ENCODE measurements around the gene VCL. TPM values are rescaled to one million over a fixed set of nuclear protein-coding genes. Genes with fewer than 3 reads are reported as not detected.

The VCL gene
- total RNA-seq, 1 experiment from 2014 or later, result 495 TPM

DNA sequence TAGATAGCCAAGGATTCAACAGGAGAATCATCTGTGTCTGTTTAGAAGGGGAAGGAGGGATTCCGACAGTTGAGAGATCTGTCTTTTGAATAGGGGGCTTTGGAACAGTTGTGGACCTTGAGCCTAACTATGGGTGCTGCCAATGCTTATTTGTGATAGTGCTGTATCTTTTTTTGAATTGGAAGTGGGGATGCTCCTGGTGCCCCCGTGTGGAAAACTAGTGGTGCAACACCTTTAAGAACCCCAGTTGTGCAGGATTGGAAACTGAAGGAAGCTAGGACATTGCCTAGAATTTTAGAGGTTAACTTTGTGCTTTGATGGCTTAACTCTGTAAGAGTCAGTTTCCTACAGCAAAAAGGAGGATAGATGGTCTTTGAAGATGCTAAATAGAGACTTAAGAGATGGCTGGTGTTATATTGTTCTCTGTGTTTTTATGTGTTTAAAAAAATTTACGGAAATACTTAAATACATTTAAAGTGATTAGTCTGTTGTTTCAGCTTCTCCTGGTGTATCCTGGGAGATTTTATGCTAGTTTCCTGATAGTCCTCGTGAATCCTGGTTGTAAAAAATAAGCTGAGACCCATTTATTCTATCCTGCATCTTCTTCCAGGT lies 83.4 kb downstream of the VCL start:
- Histone ChIP-seq H3K27ac (ENCODE audit: low read length) (no peak overlapping the region), H3K4me1 (ENCODE audit: control insufficient read depth, insufficient read depth, low read length) (peaks cover 42% of the 10 kb centered on the region), H3K9me3 (ENCODE audit: control insufficient read depth, insufficient read depth, low read depth, low read length) (no peaks in the 10 kb centered on the region), H3K27me3 (ENCODE audit: control insufficient read depth, insufficient read depth, low read length) (no peaks in the 10 kb centered on the region), H3K4me3 (ENCODE audit: low read depth in 2 of 2, low read length in 2 of 2) (no peak overlapping the region), H3K36me3 (ENCODE audit: control insufficient read depth, insufficient read depth, low read length) (peaks cover 51% of the 10 kb centered on the region)
- intact Hi-C loops (cut with micrococcal nuclease; ENCODE audit: unreplicated experiment) (loop anchor here (2.0 kb wide), 1 partner anchor 194 kb away; no protein-coding TSS in a partner anchor), in situ Hi-C loops (cut with HindIII; ENCODE audit: low pct_unique_long_range_greater_than_20kb, low sequenced_read_pairs) (no loop called here)
- no peak for TF ChIP-seq SIN3A (IDR thresholded peaks at IDR 0.05; ENCODE audit: borderline replicate concordance, insufficient read depth, low read depth, low read length)
- TF ChIP-seq, protein P1, sequence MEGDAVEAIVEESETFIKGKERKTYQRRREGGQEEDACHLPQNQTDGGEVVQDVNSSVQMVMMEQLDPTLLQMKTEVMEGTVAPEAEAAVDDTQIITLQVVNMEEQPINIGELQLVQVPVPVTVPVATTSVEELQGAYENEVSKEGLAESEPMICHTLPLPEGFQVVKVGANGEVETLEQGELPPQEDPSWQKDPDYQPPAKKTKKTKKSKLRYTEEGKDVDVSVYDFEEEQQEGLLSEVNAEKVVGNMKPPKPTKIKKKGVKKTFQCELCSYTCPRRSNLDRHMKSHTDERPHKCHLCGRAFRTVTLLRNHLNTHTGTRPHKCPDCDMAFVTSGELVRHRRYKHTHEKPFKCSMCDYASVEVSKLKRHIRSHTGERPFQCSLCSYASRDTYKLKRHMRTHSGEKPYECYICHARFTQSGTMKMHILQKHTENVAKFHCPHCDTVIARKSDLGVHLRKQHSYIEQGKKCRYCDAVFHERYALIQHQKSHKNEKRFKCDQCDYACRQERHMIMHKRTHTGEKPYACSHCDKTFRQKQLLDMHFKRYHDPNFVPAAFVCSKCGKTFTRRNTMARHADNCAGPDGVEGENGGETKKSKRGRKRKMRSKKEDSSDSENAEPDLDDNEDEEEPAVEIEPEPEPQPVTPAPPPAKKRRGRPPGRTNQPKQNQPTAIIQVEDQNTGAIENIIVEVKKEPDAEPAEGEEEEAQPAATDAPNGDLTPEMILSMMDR (IDR thresholded peaks at IDR 0.05), result peak; percentile 90
- ATAC-seq (peak; percentile 49), DNase-seq (ENCODE audit: low read depth, low spot score) (peak; percentile 57)
- ChIA-PET POLR2A (interaction anchor here (0.6 kb wide), 1 partner anchor 181 kb away, joined by 9 read pairs; no protein-coding TSS in a partner anchor), CTCF (interaction anchor here (0.5 to 2.4 kb wide), 5 partner anchors 47 to 195 kb away, joined by 3 to 13 read pairs (median 3); no protein-coding TSS in a partner anchor)
- no TSS peak for BruUV-seq (replicated peaks)

GRCh38 chr10:74081941-74082718 lies 84.2 kb downstream of the VCL start:
- ChIA-PET CTCF (interaction anchor here (0.5 to 2.4 kb wide), 4 partner anchors 48 to 196 kb away, joined by 3 to 13 read pairs (median 3); no protein-coding TSS in a partner anchor), POLR2A (interaction anchor here (0.6 kb wide), 1 partner anchor 182 kb away, joined by 9 read pairs; no protein-coding TSS in a partner anchor)
- no peak for TF ChIP-seq TCF7L2 (IDR thresholded peaks at IDR 0.05; ENCODE audit: low read depth, low read length)
- TF ChIP-seq POLR2AphosphoS5 (IDR thresholded peaks at IDR 0.05; ENCODE audit: low read depth, low read length), result no peak
- TF ChIP-seq, protein P1 (IDR thresholded peaks at IDR 0.05), result no peak
- TF ChIP-seq SIN3A (IDR thresholded peaks at IDR 0.05; ENCODE audit: borderline replicate concordance, insufficient read depth, low read depth, low read length), result no peak
- TF ChIP-seq REST (IDR thresholded peaks at IDR 0.05; ENCODE audit: insufficient read depth in 1 of 2, low read depth in 2 of 2, low read length in 1 of 2), result no peak
- Histone ChIP-seq H3K4me3 (ENCODE audit: low read depth in 2 of 2, low read length in 2 of 2) (no peak overlapping the region), H3K27ac (ENCODE audit: low read length) (no peak overlapping the region), H3K9me3 (ENCODE audit: control insufficient read depth, insufficient read depth, low read depth, low read length) (no peaks in the 10 kb centered on the region), H3K36me3 (ENCODE audit: control insufficient read depth, insufficient read depth, low read length) (peaks cover 54% of the 10 kb centered on the region), H3K27me3 (ENCODE audit: control insufficient read depth, insufficient read depth, low read length) (no peaks in the 10 kb centered on the region), H3K4me1 (ENCODE audit: control insufficient read depth, insufficient read depth, low read length) (peaks cover 38% of the 10 kb centered on the region)
- DNase-seq (ENCODE audit: low read depth, low spot score) (no peak), ATAC-seq (no peak)
- BruUV-seq (replicated peaks), result no TSS peak
- intact Hi-C loops (cut with micrococcal nuclease; ENCODE audit: unreplicated experiment), result loop anchor here (2.0 kb wide), 1 partner anchor 195 kb away; no protein-coding TSS in a partner anchor
- in situ Hi-C loops (cut with HindIII; ENCODE audit: low pct_unique_long_range_greater_than_20kb, low sequenced_read_pairs), result no loop called here

Data from Panc1 (cell line).